SK-N-SH treated with all-trans-retinoic acid at 6 μM for 48 hours (cell line): ENCODE data around the gene MINDY4.

Experiments
- ATAC-seq: fragments of 200-7000 bp; cut with Tn5 transposase; 3 replicates; pipeline ENCODE4 v1.9.1; 2020; ENCODE audit warnings: mild to moderate bottlenecking, moderate library complexity
- ARNTL ChIP-seq: fragments of 450-650 bp; formaldehyde crosslinking; IDR thresholded peaks from 2 replicates; pipeline ENCODE4 v1.5.0; 2020; ENCODE audit warnings: low read depth, mild to moderate bottlenecking, moderate library complexity, borderline replicate concordance
- CREB5 ChIP-seq: fragments of 250-450 bp; sonication (Bioruptor Pico); IDR thresholded peaks from 2 replicates; pipeline ENCODE4 v1.5.1; 2020; ENCODE audit warnings: low read depth, mild to moderate bottlenecking, moderate library complexity
- CSDC2 ChIP-seq: fragments of 250-450 bp; sonication (Bioruptor Pico); IDR thresholded peaks from 2 replicates; pipeline ENCODE4 v1.5.0; 2020; ENCODE audit warnings: mild to moderate bottlenecking, moderate library complexity
- CSRNP3 ChIP-seq: fragments of 250-450 bp; sonication (Bioruptor Pico); IDR thresholded peaks from 2 replicates; pipeline ENCODE4 v1.5.1; 2021; ENCODE audit warnings: mild to moderate bottlenecking, moderate library complexity
- ESRRG ChIP-seq: fragments of 250-450 bp; sonication (Bioruptor Pico); IDR thresholded peaks from 2 replicates; pipeline ENCODE4 v1.6.1; 2021; ENCODE audit warnings: mild to moderate bottlenecking
- ISL1 ChIP-seq: fragments of 250-450 bp; sonication (Bioruptor Pico); IDR thresholded peaks from 2 replicates; pipeline ENCODE4 v2.1.2; 2022; ENCODE audit warnings: mild to moderate bottlenecking, moderate library complexity
- OSR1 ChIP-seq: fragments of 250-450 bp; sonication (Bioruptor Pico); IDR thresholded peaks from 2 replicates; pipeline ENCODE4 v1.8.0; 2022; ENCODE audit warnings: moderate library complexity, mild to moderate bottlenecking, inconsistent platforms
- PATZ1 ChIP-seq: fragments of 250-450 bp; sonication (Bioruptor Pico); IDR thresholded peaks from 2 replicates; pipeline ENCODE4 v1.8.0; 2020; ENCODE audit warnings: mild to moderate bottlenecking, moderate library complexity, borderline replicate concordance
- POU6F1 ChIP-seq: fragments of 250-450 bp; sonication (Bioruptor Pico); IDR thresholded peaks from 2 replicates; pipeline ENCODE4 v1.8.0; 2021; ENCODE audit warnings: low read depth, mild to moderate bottlenecking, moderate library complexity, borderline replicate concordance
- PPARA ChIP-seq: fragments of 250-450 bp; sonication (Bioruptor Pico); IDR thresholded peaks from 2 replicates; pipeline ENCODE4 v1.5.0; 2020; ENCODE audit warnings: mild to moderate bottlenecking, borderline replicate concordance
- RARB ChIP-seq: fragments of 250-450 bp; sonication (Bioruptor Pico); IDR thresholded peaks from 2 replicates; pipeline ENCODE4 v1.8.0; 2021; ENCODE audit warnings: mild to moderate bottlenecking, moderate library complexity
- TCF4 ChIP-seq: fragments of 250-450 bp; sonication (Bioruptor Pico); IDR thresholded peaks from 2 replicates; pipeline ENCODE4 v1.8.0; 2021; ENCODE audit warnings: mild to moderate bottlenecking, moderate library complexity, borderline replicate concordance
- TOX ChIP-seq: fragments of 250-450 bp; sonication (Bioruptor Pico); IDR thresholded peaks from 2 replicates; pipeline ENCODE4 v1.8.0; 2021; ENCODE audit warnings: mild to moderate bottlenecking, moderate library complexity, borderline replicate concordance
- TSHZ2 ChIP-seq: fragments of 250-450 bp; sonication (Bioruptor Pico); IDR thresholded peaks from 2 replicates; pipeline ENCODE4 v1.5.0; 2020; ENCODE audit warnings: mild to moderate bottlenecking, moderate library complexity
- ZC3H10 ChIP-seq: fragments of 250-450 bp; sonication (Bioruptor Pico); IDR thresholded peaks from 2 replicates; pipeline ENCODE4 v1.5.1; 2021; ENCODE audit warnings: mild to moderate bottlenecking, moderate library complexity
- ZFP30 ChIP-seq: fragments of 450-650 bp; formaldehyde crosslinking; IDR thresholded peaks from 2 replicates; pipeline ENCODE4 v1.5.0; 2022; ENCODE audit warnings: mild to moderate bottlenecking, moderate library complexity
- ZNF565 ChIP-seq: fragments of 450-650 bp; formaldehyde crosslinking; conservative IDR thresholded peaks from 2 replicates; pipeline ENCODE4 v1.5.0; 2020; ENCODE audit warnings: low read depth, mild to moderate bottlenecking, moderate library complexity
- ZNF70 ChIP-seq: fragments of 450-650 bp; formaldehyde crosslinking; IDR thresholded peaks from 2 replicates; pipeline ENCODE4 v1.5.0; 2020; ENCODE audit warnings: mild to moderate bottlenecking, moderate library complexity
- ZNF8 ChIP-seq: fragments of 450-650 bp; formaldehyde crosslinking; IDR thresholded peaks from 2 replicates; pipeline ENCODE4 v1.5.0; 2020; ENCODE audit warnings: mild to moderate bottlenecking, moderate library complexity

MINDY4 gene

GRCh38 chr7:30752484-30752883 lies 18.7 kb upstream of the MINDY4 start (continued):
- TF ChIP-seq POU6F1 (no peak), RARB (CRISPR knock-in tag) (no peak), ISL1 (no peak), TOX (CRISPR knock-in tag) (no peak), ZNF565 (CRISPR knock-in tag) (no peak), CREB5 (no peak)

GRCh38 chr7:30752979-30753378 lies 18.2 kb upstream of the MINDY4 start:
- no peak for ATAC-seq
- no peak for TF ChIP-seq TCF4 (CRISPR knock-in tag)
- TF ChIP-seq PATZ1 = no peak
- no peak for TF ChIP-seq TOX (CRISPR knock-in tag)
- TF ChIP-seq ZC3H10 (CRISPR knock-in tag) = no peak
- no peak for TF ChIP-seq ESRRG (CRISPR knock-in tag)
- no peak for TF ChIP-seq CSRNP3 (CRISPR knock-in tag)
- TF ChIP-seq TSHZ2 (CRISPR knock-in tag) = no peak
- TF ChIP-seq ZNF8 = no peak
- no peak for TF ChIP-seq ISL1
- no peak for TF ChIP-seq ZFP30 (CRISPR knock-in tag)
- TF ChIP-seq ARNTL (CRISPR knock-in tag) = no peak
- no peak for TF ChIP-seq RARB (CRISPR knock-in tag)
- no peak for TF ChIP-seq OSR1
- TF ChIP-seq CREB5 = no peak
- TF ChIP-seq POU6F1 = no peak
- no peak for TF ChIP-seq ZNF565 (CRISPR knock-in tag)

- no peak for ATAC-seq
- no peak for TF ChIP-seq RARB (CRISPR knock-in tag)
- no peak for TF ChIP-seq PPARA (CRISPR knock-in tag)
- no peak for TF ChIP-seq TSHZ2 (CRISPR knock-in tag)
- TF ChIP-seq CSDC2 (CRISPR knock-in tag) = no peak
- TF ChIP-seq ZNF70 (CRISPR knock-in tag) = no peak
- no peak for TF ChIP-seq ARNTL (CRISPR knock-in tag)
- no peak for TF ChIP-seq CSRNP3 (CRISPR knock-in tag)
Observed at GRCh38 chr7:30754315-30754877, 16.8 kb upstream of the MINDY4 start.
